ENCODE measurements around the gene TMEM185B. TPM values are rescaled to one million over a fixed set of nuclear protein-coding genes. Genes with fewer than 3 reads are reported as not detected.

The TMEM185B gene
- total RNA-seq, 4 donors from 2014 or later, result 21.0 to 33.3 (median 25.4) TPM

DNA sequence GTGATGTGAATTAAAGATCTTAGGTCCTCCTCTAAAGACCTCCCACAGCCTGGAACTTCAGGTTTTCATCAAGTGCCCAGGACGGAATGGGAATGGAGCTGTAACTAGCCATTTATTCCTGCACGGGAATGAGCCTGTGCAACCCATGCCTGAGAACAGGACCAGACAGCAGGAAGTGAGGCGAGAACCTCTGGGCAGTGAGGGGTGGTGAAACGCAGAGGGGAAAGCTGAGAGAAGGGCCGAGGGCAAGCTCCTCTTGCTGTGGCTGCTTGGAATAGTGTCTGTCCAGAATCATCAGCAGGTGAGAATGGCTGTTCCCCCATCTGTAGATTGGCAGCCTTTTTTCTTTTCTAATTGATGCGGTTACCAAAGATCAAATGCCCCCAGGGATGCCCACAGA lies 24.7 kb upstream of the TMEM185B start:
- no peak overlapping the region for H3K4me3 ChIP-seq (ENCODE audit: low read depth, poor library complexity, severe bottlenecking)
- 73 to 77% methylated on average over 6 of the region's 6 CpGs for WGBS, 2 donors
- DNase-seq (ENCODE audit: low spot score in 2 of 2), result no peak
- intact Hi-C loops (cut with DNase I; ENCODE audit: low total_unique reads), result no loop called here
- TF ChIP-seq, protein P1, sequence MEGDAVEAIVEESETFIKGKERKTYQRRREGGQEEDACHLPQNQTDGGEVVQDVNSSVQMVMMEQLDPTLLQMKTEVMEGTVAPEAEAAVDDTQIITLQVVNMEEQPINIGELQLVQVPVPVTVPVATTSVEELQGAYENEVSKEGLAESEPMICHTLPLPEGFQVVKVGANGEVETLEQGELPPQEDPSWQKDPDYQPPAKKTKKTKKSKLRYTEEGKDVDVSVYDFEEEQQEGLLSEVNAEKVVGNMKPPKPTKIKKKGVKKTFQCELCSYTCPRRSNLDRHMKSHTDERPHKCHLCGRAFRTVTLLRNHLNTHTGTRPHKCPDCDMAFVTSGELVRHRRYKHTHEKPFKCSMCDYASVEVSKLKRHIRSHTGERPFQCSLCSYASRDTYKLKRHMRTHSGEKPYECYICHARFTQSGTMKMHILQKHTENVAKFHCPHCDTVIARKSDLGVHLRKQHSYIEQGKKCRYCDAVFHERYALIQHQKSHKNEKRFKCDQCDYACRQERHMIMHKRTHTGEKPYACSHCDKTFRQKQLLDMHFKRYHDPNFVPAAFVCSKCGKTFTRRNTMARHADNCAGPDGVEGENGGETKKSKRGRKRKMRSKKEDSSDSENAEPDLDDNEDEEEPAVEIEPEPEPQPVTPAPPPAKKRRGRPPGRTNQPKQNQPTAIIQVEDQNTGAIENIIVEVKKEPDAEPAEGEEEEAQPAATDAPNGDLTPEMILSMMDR (IDR thresholded peaks at IDR 0.05), result no peak
- no peak for TF ChIP-seq POLR2A (IDR thresholded peaks at IDR 0.05)

DNA sequence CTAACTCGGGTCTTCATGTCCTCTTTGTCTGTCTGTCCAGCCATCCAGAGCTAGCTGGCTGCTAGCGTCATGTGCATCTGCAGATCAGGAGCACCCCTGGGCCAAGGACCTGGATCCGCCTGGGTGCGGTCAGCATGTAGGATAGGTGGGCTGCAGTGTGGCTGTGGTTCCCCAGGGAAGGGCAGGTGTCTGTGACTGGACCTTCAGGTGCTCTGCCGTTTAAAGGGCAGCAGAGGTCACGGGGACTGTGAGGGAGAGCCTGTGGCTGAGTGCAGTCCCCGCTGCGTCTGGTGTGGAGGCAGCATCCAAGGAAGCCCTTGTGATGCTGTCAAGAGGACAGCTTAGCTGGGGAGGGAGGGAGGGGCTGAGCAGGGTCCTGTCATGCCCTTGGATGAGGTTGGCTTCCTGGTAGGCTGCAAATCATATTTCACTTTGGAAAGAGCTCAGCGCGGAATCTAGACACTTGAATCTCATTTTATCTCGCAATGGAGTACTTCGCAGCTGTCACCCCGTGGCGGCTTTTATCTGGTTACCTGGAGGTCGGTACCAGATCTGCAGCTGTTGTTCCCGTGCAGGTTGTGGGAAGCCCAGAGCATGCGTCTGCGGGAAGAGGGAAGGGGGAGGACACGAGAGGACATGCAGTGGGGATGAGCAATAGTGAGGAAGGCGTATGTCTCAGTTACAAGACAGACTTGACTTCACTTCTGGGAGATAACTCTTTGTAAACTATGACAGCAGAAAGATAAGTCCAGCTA lies 23.5 kb upstream of the TMEM185B start:
- TF ChIP-seq, protein P1 (IDR thresholded peaks at IDR 0.05), result no peak
- TF ChIP-seq POLR2A (IDR thresholded peaks at IDR 0.05), result no peak
- intact Hi-C loops (cut with DNase I; ENCODE audit: low total_unique reads), result no loop called here
- no peak for DNase-seq (ENCODE audit: low spot score in 2 of 2)

GRCh38 chr2:120245520-120246332 lies 22.5 kb upstream of the TMEM185B start:
- no peak overlapping the region for H3K4me3 ChIP-seq (ENCODE audit: low read depth, poor library complexity, severe bottlenecking)
- TF ChIP-seq, protein P1 (IDR thresholded peaks at IDR 0.05), result no peak
- no peak for TF ChIP-seq POLR2A (IDR thresholded peaks at IDR 0.05)
- intact Hi-C loops (cut with DNase I; ENCODE audit: low total_unique reads), result no loop called here
- WGBS, 2 donors, result 54 to 60% methylated on average over 12 to 15 of the region's 15 CpGs
- DNase-seq (ENCODE audit: low spot score in 2 of 2), result no peak

More for the DNA sequence above, 23.5 kb upstream of the TMEM185B start:
- no peak overlapping the region for H3K4me3 ChIP-seq (ENCODE audit: low read depth, poor library complexity, severe bottlenecking)
- WGBS, 2 donors, result 62 to 65% methylated on average over 19 to 20 of the region's 20 CpGs

GRCh38 chr2:120244656-120245519 lies 21.7 kb upstream of the TMEM185B start:
- WGBS, 2 donors, result 74 to 87% methylated on average over 11 to 12 of the region's 12 CpGs
- intact Hi-C loops (cut with DNase I; ENCODE audit: low total_unique reads), result no loop called here
- TF ChIP-seq, protein P1 (IDR thresholded peaks at IDR 0.05), result no peak
- TF ChIP-seq POLR2A (IDR thresholded peaks at IDR 0.05), result no peak
- H3K4me3 ChIP-seq (ENCODE audit: low read depth, poor library complexity, severe bottlenecking), result no peak overlapping the region
- DNase-seq (ENCODE audit: low spot score in 2 of 2), result no peak

DNA sequence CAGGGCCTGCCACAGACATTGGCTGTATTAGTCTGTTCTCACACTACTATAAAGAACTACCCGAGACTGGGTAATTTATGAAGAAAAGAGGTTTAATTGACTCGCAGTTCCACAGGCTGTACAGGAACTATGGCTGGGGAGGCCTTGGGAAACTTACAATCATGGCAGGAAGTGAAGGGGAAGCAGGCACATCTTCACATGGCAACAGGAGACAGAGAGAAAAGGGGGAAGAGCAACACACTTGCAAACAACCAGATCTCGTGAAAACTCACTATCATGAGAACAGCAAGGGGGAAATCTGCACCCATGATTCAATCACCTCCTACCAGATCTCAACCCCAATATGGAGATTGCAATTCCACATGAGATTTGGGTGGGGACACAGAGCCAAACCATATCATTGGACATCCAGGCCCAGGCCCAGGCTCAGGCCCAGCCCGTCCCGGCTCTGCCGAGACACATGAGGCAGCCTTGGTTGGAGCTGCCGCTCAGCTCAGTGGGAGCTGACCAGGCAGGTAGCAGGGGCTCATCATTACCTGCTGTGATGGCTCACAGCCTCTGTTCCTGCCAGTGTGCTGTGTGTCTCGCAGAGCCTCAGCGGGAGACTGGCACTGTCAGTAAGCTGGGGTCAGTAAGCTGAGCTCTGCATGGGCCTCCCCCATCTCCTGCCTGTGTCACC lies 20.8 kb upstream of the TMEM185B start:
- intact Hi-C loops (cut with DNase I; ENCODE audit: low total_unique reads), result no loop called here
- 95 to 98% methylated on average over 9 of the region's 9 CpGs for WGBS, 2 donors
- DNase-seq (ENCODE audit: low spot score in 2 of 2), result no peak

More for the DNA sequence above, 20.8 kb upstream of the TMEM185B start:
- TF ChIP-seq, protein P1 (IDR thresholded peaks at IDR 0.05), result no peak
- no peak for TF ChIP-seq POLR2A (IDR thresholded peaks at IDR 0.05)
- H3K4me3 ChIP-seq (ENCODE audit: low read depth, poor library complexity, severe bottlenecking), result no peak overlapping the region

Data from lower leg skin (tissue), 4 donors.